GM18508 (cell line): Measurements from ENCODE around the gene CAPN6.

ENCODE experiments used
- ATAC-seq: cut with Tn5 transposase; IDR thresholded peaks from one replicate; pipeline ENCODE4 v1.9.1; 2021; ENCODE audit warnings: moderate number of reproducible peaks; ENCODE audit not compliant: insufficient read depth, unreplicated experiment

The CAPN6 gene, protein sequence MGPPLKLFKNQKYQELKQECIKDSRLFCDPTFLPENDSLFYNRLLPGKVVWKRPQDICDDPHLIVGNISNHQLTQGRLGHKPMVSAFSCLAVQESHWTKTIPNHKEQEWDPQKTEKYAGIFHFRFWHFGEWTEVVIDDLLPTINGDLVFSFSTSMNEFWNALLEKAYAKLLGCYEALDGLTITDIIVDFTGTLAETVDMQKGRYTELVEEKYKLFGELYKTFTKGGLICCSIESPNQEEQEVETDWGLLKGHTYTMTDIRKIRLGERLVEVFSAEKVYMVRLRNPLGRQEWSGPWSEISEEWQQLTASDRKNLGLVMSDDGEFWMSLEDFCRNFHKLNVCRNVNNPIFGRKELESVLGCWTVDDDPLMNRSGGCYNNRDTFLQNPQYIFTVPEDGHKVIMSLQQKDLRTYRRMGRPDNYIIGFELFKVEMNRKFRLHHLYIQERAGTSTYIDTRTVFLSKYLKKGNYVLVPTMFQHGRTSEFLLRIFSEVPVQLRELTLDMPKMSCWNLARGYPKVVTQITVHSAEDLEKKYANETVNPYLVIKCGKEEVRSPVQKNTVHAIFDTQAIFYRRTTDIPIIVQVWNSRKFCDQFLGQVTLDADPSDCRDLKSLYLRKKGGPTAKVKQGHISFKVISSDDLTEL

DNA sequence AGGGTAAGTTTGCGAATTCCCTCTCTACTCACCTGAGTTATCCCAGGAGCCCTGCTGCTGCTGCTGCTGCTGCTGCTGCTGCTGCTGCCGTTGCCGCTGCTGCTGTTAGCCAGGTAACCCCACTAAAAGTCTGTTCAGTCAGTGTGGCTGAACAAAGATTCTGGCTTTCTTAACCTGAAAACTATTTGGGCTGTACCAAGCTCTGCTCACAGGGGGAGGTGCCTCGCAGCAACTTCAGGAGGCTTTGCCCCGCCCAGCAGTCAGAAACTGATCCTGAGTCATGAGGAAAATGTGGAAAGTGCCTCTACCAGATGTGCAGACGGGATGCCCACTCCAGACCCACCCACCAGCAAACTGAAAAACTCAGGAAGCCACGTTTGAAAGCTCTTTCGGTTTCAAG lies at the start of gene CAPN6:
Gene CAPN6 (minus strand): TSS at position 145 of the 400 bp plus-strand sequence. CDS start 6,547 bp downstream, outside the sequence.
- no peak for ATAC-seq

DNA sequence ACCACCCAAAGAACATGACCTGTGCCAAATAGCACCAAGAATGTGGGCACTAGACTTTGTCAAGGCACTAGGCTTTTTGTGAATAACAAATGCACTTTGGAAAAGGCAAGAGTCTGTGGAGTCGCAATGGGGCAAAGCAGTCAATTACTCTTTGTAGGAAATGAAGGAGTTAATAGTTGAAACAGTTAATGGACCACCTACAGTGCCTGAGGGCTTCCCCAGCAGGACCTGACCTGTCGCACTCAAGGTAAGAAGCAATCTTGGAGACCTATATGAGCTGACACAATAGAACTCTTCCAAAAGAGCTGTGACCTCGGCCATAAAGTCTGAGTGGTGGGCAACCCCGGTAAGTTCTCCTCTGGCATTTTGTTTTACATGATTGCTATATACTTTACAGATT lies 49.2 kb upstream of the CAPN6 start:
- ATAC-seq = no peak

DNA sequence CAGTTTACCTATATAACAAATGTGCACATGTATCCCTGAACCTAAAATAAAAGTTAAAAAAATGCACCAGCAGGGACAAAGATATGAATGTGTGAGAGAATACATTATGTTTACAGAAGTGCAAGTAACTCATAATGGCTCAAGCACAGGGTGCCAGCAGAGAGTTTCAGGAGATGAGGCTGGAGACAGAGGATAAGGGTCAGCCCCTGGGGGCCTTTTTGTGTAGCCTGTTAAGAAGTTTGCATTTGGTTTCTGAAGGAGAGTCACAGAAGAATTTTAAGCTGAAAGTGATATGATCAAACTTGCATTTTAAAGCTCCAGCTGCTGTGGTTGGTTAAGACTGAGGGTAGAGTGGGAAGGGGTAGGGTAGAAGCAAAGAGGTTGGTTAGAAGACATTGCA lies 48.6 kb upstream of the CAPN6 start:
- ATAC-seq = no peak

DNA sequence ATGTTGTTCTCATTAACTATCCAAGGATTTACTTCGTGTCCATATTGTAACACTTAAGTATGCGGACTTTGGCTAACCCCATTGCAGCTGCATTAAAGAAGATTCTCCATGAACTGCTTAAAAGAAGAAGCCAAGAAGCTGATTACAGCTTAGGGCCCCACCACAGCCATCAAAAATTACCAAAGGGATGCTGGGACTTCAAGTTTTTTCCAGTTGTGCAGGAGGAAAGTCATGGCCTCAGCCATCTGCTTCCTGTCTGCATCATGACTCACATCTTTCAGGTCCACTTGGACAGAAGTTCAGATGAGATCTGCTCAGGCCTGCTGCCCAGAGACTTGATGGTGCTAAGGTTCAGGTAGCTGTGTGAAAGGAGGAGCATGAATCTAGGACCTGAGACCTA lies 38.8 kb upstream of the CAPN6 start:
- ATAC-seq = no peak

DNA sequence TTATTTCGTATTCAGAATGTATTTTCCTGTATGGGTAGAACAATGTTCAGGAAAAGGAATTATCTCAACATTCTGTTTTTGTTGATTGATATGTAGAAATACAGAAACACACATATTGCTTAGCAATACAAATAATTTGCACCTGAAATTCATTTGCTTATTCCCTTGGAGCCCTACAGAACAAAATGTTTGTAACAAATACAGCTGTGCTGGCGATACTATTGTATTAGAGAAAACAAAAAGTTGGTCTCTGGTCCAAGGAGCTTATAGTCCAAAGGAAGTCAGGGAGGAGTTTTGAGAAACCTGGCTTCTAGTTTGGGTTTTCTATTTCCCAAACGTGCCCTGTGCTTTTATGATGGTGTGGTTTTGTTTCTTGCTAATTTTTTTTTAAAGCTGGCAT lies 37.8 kb upstream of the CAPN6 start:
- ATAC-seq = no peak

DNA sequence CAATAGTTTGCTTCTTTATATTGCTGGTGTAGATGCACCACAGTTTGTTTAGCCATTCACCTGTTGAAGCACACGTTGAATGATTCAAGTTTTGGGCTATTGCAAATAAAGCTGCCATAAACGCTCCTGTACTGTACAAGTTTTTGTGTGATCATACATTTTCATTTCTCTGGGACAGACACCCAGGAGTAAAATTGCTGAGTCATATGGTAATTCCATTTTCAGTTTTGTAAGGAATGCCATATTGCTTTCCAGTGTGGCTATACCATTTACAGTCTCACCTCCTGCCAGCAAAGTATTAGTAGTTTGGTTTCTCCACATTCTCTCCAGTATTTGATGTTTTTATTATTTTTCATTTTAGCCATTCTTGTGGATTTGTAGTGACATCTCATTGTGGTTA lies 32.0 kb upstream of the CAPN6 start:
- no peak for ATAC-seq

DNA sequence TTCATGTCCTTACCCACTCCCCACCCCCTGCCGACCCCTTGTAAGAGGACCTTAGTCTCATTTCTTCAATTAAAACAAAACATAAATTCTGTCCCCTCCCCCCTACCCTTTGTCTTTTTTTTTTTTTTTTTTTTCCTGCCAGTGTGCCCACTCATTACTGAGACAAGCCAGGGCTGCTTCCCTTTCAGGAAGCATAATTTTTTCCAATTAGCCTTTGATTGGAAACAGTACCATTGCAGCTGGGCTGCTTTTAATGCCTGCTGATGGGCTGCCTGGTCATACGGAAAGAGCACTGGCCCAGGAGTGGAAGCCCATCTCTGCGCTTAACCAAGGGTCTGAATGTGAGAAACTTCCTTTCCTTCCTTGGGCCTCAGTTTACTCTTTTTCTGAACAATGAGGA lies 18.6 kb upstream of the CAPN6 start:
- no peak for ATAC-seq

DNA sequence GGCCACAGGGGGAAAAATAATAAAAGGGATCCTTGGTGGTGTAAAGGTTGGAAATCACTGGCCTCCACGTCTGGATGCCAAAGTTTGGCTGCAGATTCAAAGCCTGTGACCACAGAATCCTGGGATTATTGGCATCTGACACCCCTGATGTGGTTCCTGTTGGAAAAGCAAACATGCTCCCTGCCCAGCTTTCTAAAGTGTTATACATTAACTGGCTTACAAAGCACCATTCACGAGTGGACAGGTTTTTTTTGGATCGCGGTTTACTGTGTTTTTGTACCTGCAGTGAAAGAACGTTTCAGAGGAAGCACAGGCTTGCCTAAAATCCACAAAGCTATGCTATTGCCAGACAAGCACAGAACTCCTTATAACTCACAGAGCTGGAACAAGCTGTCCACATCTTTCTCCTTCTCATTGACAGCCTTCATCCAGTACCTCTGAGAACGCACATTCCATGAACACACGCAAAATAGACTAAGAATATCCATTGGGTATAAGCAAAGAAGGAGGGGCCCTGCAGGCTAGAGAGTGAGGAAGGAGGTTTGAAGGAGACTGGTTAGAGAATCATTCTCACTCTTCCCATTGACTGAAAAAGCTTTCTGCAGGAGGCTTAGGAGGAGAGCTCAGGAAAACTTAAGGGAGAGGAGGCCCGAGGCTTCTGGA lies 14.5 kb upstream of the CAPN6 start:
- ATAC-seq = no peak

DNA sequence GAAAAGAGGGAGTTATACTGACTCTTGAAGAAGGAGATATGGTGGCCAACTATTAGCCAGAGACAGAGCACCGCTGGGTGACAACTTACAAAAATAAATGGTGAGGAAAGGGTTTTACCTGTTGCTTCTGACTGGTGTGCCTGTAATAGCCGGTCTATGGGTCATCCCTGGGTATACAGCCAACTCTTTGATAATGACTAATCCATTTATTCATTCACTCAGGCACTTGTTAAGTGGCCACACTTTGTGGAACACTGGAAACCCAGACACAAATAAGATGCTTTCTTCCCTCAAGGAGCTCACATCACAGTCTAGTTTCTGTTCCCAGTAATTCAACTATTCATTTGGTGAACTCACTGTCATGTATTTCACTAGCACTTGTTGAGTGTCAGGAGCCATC lies 13.2 kb upstream of the CAPN6 start:
- no peak for ATAC-seq

DNA sequence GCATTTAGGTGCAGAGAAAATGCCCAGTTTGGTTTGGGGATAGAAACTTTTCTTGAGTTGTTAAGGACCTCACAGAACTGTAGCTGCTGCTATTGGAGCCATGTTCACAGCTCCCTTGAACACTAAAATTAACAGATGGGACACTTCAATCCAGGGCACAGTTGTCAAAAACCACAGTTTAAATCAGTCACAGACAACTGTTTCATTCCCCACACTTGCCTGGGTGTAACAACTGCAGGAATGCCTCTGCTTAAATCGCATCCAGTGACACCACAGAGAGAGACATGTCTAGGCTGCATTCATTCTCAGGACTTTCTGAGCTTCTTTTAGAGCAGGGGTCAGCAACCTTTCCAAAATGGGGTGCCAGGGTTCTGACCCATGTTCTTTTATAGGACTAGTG lies 12.7 kb upstream of the CAPN6 start:
- ATAC-seq = no peak

DNA sequence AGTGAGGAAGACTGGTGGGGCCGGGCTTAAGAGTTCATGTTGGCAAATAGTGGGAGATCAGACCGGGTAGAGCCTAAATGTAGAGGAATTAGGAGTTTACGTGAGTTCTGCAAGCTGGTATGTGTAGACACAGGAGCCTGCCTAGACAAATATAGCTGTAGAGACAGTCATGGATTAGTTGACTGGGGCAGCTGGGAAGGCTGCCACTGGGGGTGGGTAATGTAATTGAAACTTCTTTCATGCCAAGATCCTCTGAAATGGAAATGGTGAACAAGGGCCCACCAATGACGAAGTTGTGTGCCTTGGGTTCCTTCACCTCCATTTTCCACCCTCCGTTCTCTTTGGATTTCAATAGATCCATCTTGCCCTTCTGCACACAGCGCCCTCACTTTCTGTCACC lies 11.9 kb upstream of the CAPN6 start:
- no peak for ATAC-seq

DNA sequence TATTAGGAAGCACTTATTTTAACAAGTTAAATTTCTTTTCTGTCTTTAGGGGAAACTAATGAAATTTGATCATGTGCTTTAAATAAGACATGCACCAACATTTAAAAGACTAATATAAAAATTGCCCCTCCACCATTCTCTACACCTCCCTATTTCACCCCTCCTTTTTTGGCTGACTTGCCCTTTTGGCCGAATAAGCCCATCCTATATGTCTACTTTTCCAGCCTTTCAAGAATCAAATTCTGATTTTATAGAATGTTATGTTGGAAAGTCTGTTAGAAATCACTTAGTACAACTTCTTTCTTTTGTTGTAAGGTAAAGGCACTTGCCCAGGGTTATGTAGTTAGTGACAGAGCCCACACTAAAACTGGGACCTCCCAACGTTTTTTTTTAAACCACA lies 1.8 kb downstream of the CAPN6 start:
- no peak for ATAC-seq

DNA sequence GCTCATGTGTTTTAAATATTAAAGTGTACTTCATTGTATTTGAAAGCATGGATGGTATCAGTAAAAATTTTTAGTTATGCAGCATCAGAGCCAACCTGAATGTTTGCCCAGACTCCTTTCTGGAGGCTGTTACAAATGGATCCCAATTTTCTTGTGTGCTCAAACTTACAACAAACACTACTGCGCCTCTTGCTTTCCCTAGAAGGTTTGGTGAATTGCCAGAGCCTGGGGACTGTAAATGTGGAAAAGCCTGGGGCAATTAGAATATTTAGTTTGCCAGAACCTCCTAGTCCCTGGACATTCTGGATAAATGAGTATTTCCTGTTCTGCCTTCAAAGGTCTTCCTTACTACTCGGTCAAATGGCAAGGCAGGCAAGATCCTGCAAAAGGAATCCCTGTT lies 4.8 kb downstream of the CAPN6 start:
- ATAC-seq = no peak

DNA sequence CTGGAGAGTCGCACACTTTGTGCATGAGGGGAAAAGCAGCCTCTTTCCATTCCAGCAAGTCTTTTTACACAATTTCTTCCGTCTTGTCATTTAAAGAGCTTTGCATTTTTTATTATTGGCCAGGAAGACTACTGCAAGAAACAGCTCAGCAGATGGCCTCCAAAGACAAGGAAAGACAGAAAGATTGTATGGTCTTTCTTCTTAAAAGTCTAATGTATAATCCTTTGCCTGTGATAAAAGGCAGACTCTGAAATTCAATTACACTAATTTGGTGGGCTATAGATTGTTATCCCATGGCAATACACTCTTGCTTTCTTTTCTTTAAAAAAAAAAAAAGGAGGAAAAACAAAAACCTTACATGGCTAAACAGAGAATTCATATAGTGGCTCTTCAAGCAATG lies 5.9 kb downstream of the CAPN6 start:
- ATAC-seq = no peak

DNA sequence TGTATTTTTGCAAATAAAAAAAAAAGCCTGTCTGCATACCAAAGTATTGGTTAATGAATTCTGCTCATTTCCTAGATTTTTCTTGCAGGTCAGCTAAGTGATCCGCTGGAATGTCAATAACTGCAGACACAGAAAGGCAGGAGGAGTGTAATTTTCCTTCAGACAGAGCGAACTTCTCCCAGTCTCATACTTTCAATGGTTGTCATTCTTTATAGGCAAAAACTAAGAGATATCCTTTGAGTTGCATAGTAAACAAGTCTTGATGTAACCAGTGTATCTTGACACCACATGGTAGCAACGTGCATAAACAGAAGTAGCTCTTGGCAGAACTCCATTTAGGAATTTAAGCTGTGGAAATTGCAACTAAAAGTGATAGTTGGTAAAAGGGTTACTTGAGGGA lies 8.2 kb downstream of the CAPN6 start:
- ATAC-seq = no peak

DNA sequence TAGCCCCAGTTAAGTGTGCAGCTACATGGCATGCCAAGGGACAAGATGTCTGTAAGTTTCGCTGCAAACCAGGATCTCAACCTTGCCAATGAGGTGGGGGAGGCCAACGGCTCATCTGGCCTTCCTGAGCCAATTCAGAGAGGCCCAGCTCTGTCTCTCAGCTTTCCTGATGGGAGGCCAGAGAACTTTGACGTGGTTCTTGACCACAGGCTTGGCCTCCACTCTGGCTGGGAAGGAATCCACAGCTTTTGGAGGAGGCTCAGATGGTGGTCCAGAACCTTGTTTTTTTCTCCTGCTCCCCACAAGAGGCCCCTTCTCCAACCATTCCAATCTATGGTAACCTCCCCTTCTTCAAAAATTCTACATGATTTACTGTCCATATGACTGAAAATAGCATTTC lies 9.8 kb downstream of the CAPN6 start:
- no peak for ATAC-seq

DNA sequence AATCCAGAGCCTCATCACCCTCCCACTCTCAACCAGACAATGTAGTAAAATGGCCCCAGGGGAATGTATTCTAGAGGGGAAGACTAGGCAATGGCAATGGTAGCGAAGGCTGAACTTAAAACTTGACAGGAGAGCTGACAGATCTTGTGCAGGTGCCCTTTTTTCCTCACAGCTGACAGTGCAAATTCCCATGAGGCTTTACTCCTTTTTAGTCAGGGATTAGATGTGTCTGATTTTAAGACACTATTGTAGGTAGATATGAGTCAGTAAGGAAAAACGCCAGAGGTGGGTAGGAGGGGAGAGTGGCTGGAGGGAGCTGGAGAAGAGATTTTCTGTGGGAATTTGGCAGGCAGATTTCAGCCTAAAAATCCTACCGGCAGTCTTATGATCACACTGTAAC lies 10.7 kb downstream of the CAPN6 start:
- ATAC-seq = no peak

DNA sequence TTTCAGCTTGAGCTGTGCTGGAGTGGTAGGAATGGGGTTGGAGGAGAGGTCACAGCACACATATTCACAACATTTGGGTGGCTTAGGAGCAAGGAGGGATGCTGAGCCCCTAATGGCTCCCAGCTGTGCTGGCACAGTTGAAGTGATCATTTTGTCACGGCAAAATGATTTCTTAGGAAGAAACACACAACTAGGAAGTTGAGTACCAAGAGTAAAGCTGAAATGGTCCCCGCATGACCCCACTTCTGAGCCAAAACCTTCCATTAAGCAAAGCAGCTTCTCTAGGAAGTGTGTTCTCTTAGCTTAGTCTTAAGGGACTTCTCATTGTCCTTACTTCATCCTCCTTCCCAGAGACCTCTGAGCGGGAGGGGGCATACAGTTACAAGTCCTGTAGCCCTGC lies 12.6 kb downstream of the CAPN6 start:
- ATAC-seq = no peak

DNA sequence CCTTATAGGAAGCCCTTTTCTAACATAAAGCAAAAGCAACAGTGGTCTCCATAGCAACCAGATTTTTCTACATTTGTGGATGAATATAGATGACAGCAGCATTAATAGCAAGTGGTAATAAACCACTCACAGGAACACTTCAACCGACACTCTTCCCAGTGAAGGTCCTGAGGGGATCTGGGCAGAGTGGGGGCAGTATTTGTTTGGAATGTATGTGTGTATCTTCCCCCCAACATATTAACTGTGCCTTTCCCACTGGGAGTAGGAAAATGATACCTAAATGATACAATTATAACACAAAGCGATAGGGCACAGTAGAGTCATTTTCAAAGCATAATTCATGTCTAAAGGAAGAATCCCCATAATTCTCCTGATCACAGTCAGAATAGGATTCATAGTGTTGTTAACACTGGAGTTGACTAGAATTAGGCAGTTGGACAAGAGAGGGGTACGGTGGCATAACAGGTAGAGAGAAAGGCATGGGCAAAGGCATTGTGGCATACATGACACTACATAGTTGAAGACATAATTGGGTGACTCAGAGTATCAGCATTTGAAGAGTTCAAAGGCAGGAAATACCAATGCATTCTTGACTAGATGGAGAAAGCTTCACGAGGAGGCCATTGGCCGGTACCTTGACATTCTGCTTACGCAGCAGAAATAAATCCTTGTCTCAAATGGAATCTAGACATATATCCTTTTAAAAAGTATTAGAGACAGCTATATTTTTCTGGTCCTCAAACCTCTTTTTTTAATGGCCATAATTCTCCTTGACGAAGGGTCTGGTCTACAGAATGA lies 15.2 kb downstream of the CAPN6 start:
- ATAC-seq = no peak

DNA sequence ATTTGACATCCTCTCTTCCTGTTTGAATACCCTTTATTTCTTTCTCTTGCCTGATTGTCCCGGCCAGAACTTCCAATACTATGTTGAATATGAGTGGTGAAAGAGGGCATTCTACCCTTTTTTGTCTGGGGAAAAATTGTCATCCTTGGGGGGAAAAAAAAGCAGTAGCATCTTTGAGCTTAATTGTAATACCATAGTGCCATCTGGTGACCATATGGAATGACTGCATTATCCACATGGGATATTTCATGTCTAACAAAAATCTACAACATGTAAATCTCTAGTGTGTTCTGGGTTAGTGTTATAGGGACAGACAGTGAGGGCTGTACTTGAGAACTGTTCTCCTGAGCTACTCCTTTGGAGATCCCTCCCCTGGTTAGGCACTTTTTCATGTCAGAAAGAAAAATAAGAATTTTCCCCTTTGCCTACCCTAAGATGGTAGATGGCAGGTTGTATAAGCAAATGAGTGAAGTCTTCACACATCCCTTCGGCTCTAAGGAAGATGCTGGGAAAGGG lies 26.0 kb downstream of the CAPN6 start:
- no peak for ATAC-seq
